Measurements from ENCODE around the gene SCAI. TPM values are rescaled to one million over a fixed set of nuclear protein-coding genes. Genes with fewer than 3 reads are reported as not detected.
A peak's percentile ranks its signal among the peaks of the same experiment; 100 is the strongest.
"Not testable (repeated sequence)": the region's sequence is repeated elsewhere in the genome, so short reads cannot be mapped to it uniquely, and the experiment has no call there.

SCAI gene
- 4.2 and 5.3 TPM in 2 replicates for total RNA-seq (2014; rRNA removed; shearing (Covaris generic))
- 4.9 and 6.0 TPM in 2 replicates for polyA plus RNA-seq (2014; cell fraction: nucleus; rRNA removed)

- DNase-seq (ENCODE audit: extremely low read depth, low read depth): peak; percentile 99
Measured at GRCh38 chr9:125143377-125144090, at the start of gene SCAI. SCAI (minus strand) TSS chr9:125143528; CDS start chr9:125143437, 91 bp downstream.

- no peak for DNase-seq (ENCODE audit: extremely low read depth, low read depth)
Measured at GRCh38 chr9:125190361-125190801, 47.1 kb upstream of the SCAI start.

GRCh38 chr9:125189361-125190289, 46.3 kb upstream of the SCAI start, which contains the start of gene PPP6C:
PPP6C (minus strand) TSS chr9:125189803; CDS start chr9:125189718, 85 bp downstream.
- DNase-seq (ENCODE audit: extremely low read depth, low read depth): peak; percentile 94

- no peak for DNase-seq (ENCODE audit: extremely low read depth, low read depth)
Measured at GRCh38 chr9:125189011-125189360, 45.7 kb upstream of the SCAI start.

- no peak for DNase-seq (ENCODE audit: extremely low read depth, low read depth)
Measured at GRCh38 chr9:125183561-125183960, 40.2 kb upstream of the SCAI start.

- no peak for DNase-seq (ENCODE audit: extremely low read depth, low read depth)
Measured at GRCh38 chr9:125183054-125183453, 39.7 kb upstream of the SCAI start.

GRCh38 chr9:125181756-125182155, 38.4 kb upstream of the SCAI start:
- not testable (repeated sequence) for DNase-seq (ENCODE audit: extremely low read depth, low read depth)

- DNase-seq (ENCODE audit: extremely low read depth, low read depth): no peak
Measured at GRCh38 chr9:125180876-125181275, 37.5 kb upstream of the SCAI start.

- not testable (repeated sequence) for DNase-seq (ENCODE audit: extremely low read depth, low read depth)
Measured at GRCh38 chr9:125179776-125180175, 36.4 kb upstream of the SCAI start.

GRCh38 chr9:125177888-125178287, 34.6 kb upstream of the SCAI start:
- no peak for DNase-seq (ENCODE audit: extremely low read depth, low read depth)

- DNase-seq (ENCODE audit: extremely low read depth, low read depth): no peak
Measured at GRCh38 chr9:125176636-125177035, 33.3 kb upstream of the SCAI start.

- DNase-seq (ENCODE audit: extremely low read depth, low read depth): no peak
Measured at GRCh38 chr9:125172031-125172755, 28.9 kb upstream of the SCAI start.

- DNase-seq (ENCODE audit: extremely low read depth, low read depth): no peak
Measured at GRCh38 chr9:125169895-125170294, 26.6 kb upstream of the SCAI start.

GRCh38 chr9:125166762-125167161, 23.4 kb upstream of the SCAI start:
- no peak for DNase-seq (ENCODE audit: extremely low read depth, low read depth)

- not testable (repeated sequence) for DNase-seq (ENCODE audit: extremely low read depth, low read depth)
Measured at GRCh38 chr9:125162891-125163290, 19.6 kb upstream of the SCAI start.

- DNase-seq (ENCODE audit: extremely low read depth, low read depth): no peak
Measured at GRCh38 chr9:125161284-125161918, 18.1 kb upstream of the SCAI start.

GRCh38 chr9:125160750-125161149, 17.4 kb upstream of the SCAI start:
- no peak for DNase-seq (ENCODE audit: extremely low read depth, low read depth)

GRCh38 chr9:125156551-125156950, 13.2 kb upstream of the SCAI start:
- DNase-seq (ENCODE audit: extremely low read depth, low read depth): no peak

- DNase-seq (ENCODE audit: extremely low read depth, low read depth): no peak
Measured at GRCh38 chr9:125153712-125154367, 10.5 kb upstream of the SCAI start.

GRCh38 chr9:125151730-125152129, 8.4 kb upstream of the SCAI start:
- no peak for DNase-seq (ENCODE audit: extremely low read depth, low read depth)

All from NCI-H460 (cell line).